HEK293 (cell line): ENCODE measurements around the gene UBB.
A peak's percentile ranks its signal among the peaks of the same experiment; 100 is the strongest.

Source experiments
- CTCF ChIA-PET: fragments of 350-600 bp; formaldehyde crosslinking; extraction: SDS; loops from one replicate; lab custom pipeline; 2021; ENCODE audit warnings: antibody characterized with exemption; lab: Yijun Ruan, JAX
- POLR2A ChIA-PET: fragments of 300-600 bp; formaldehyde crosslinking; extraction: SDS; loops from one replicate; lab custom pipeline; 2020; ENCODE audit warnings: antibody characterized with exemption, inconsistent platforms; lab: Yijun Ruan, JAX
- H3K27ac ChIP-seq: fragments of 200-500 bp; sonication (Bioruptor generic); 2 replicates; pipeline ENCODE4 v1.5.1; 2014; ENCODE audit warnings: low read depth, low read length, control low read depth, inconsistent platforms; ENCODE audit errors: extremely low read depth
- H3K36me3 ChIP-seq, 2 experiments: fragments of 200-500 bp in 1 of 2; sonication (Bioruptor generic) in 1 of 2; 1 replicate in 1 of 2; 2 replicates in 1 of 2; pipeline ENCODE4 v1.5.1; 2014 to 2017; ENCODE audit warnings: inconsistent platforms in 2 of 2, low read length in 2 of 2; ENCODE audit not compliant: control insufficient read depth in 2 of 2, insufficient read depth in 1 of 2
- H3K4me1 ChIP-seq: fragments of 200-500 bp; sonication (Bioruptor generic); 2 replicates; pipeline ENCODE4 v1.5.1; 2014; ENCODE audit warnings: mild to moderate bottlenecking, low read length, inconsistent platforms; ENCODE audit not compliant: control insufficient read depth, insufficient read depth
- H3K4me3 ChIP-seq: 2 replicates; pipeline ENCODE4 v1.5.1; 2011; ENCODE audit warnings: low read depth, mild to moderate bottlenecking, control low read depth, low read length, moderate library complexity
- H3K9me3 ChIP-seq: fragments of 200-500 bp; sonication (Bioruptor generic); 2 replicates; pipeline ENCODE4 v1.5.1; 2014; ENCODE audit warnings: low read depth, low read length, inconsistent platforms; ENCODE audit not compliant: control insufficient read depth, insufficient read depth
- BCL11B ChIP-seq: fragments of 450-650 bp; formaldehyde crosslinking; IDR thresholded peaks from 2 replicates; pipeline ENCODE4 v1.5.1; 2016; ENCODE audit warnings: low read depth, missing biosample characterization, missing genetic modification characterization
- BCL6B ChIP-seq: fragments of 450-650 bp; formaldehyde crosslinking; IDR thresholded peaks from 2 replicates; pipeline ENCODE4 v1.5.1; 2017; ENCODE audit warnings: missing biosample characterization, missing genetic modification characterization
- CTCF ChIP-seq: fragments of 450-650 bp; formaldehyde crosslinking; IDR thresholded peaks from 2 replicates; pipeline ENCODE4 v1.5.1; 2016; ENCODE audit warnings: missing biosample characterization, missing genetic modification characterization
- ELK4 ChIP-seq: IDR thresholded peaks from 2 replicates; pipeline ENCODE4 v1.6.1; 2011; ENCODE audit warnings: mild to moderate bottlenecking, low read depth, low read length, borderline replicate concordance
- GLI4 ChIP-seq: fragments of 450-650 bp; formaldehyde crosslinking; IDR thresholded peaks from 2 replicates; pipeline ENCODE4 v1.5.1; 2016; ENCODE audit warnings: missing biosample characterization, missing genetic modification characterization
- KLF16 ChIP-seq: fragments of 450-650 bp; formaldehyde crosslinking; IDR thresholded peaks from 2 replicates; pipeline ENCODE4 v1.5.1; 2017; ENCODE audit warnings: missing biosample characterization, missing genetic modification characterization
- TCF7L2 ChIP-seq: IDR thresholded peaks from 2 replicates; pipeline ENCODE4 v1.6.1; 2011; ENCODE audit warnings: low read depth, mild to moderate bottlenecking, inconsistent platforms, low read length, moderate library complexity, borderline replicate concordance
- ZEB2 ChIP-seq: fragments of 450-650 bp; formaldehyde crosslinking; IDR thresholded peaks from 2 replicates; pipeline ENCODE4 v1.5.1; 2016; ENCODE audit warnings: missing biosample characterization, missing genetic modification characterization
- ZIC2 ChIP-seq: fragments of 450-650 bp; formaldehyde crosslinking; IDR thresholded peaks from 2 replicates; pipeline ENCODE4 v1.5.1; 2016; ENCODE audit warnings: missing biosample characterization, missing genetic modification characterization
- ZNF148 ChIP-seq: fragments of 450-650 bp; formaldehyde crosslinking; IDR thresholded peaks from 2 replicates; pipeline ENCODE4 v1.5.0; 2017; ENCODE audit warnings: missing biosample characterization, missing genetic modification characterization, borderline replicate concordance
- ZNF211 ChIP-seq: fragments of 450-650 bp; formaldehyde crosslinking; IDR thresholded peaks from 2 replicates; pipeline ENCODE4 v1.5.1; 2016; ENCODE audit warnings: low read depth, missing biosample characterization, missing genetic modification characterization
- ZNF280D ChIP-seq: fragments of 450-650 bp; formaldehyde crosslinking; IDR thresholded peaks from 2 replicates; pipeline ENCODE4 v1.5.1; 2016; ENCODE audit warnings: missing biosample characterization, missing genetic modification characterization
- ZNF302 ChIP-seq: fragments of 450-650 bp; formaldehyde crosslinking; IDR thresholded peaks from 2 replicates; pipeline ENCODE4 v1.5.1; 2016; ENCODE audit warnings: missing biosample characterization, missing genetic modification characterization, low read depth
- ZNF324 ChIP-seq: fragments of 450-650 bp; formaldehyde crosslinking; IDR thresholded peaks from 2 replicates; pipeline ENCODE4 v1.5.1; 2016; ENCODE audit warnings: missing biosample characterization, missing genetic modification characterization
- ZNF394 ChIP-seq: fragments of 450-650 bp; formaldehyde crosslinking; IDR thresholded peaks from 2 replicates; pipeline ENCODE4 v1.5.1; 2016; ENCODE audit warnings: missing biosample characterization, missing genetic modification characterization, mild to moderate bottlenecking, moderate library complexity, borderline replicate concordance
- ZNF473 ChIP-seq: fragments of 450-650 bp; formaldehyde crosslinking; IDR thresholded peaks from 2 replicates; pipeline ENCODE4 v1.5.1; 2017; ENCODE audit warnings: missing biosample characterization, missing genetic modification characterization
- ZNF580 ChIP-seq: fragments of 450-650 bp; formaldehyde crosslinking; IDR thresholded peaks from 2 replicates; pipeline ENCODE4 v1.5.1; 2016; ENCODE audit warnings: missing biosample characterization, missing genetic modification characterization
- ZNF610 ChIP-seq: fragments of 450-650 bp; formaldehyde crosslinking; IDR thresholded peaks from 2 replicates; pipeline ENCODE4 v1.5.1; 2016; ENCODE audit warnings: missing biosample characterization, missing genetic modification characterization, borderline replicate concordance
- ZNF621 ChIP-seq: fragments of 450-650 bp; formaldehyde crosslinking; IDR thresholded peaks from 2 replicates; pipeline ENCODE4 v1.5.1; 2017; ENCODE audit warnings: missing biosample characterization, missing genetic modification characterization
- ZNF624 ChIP-seq: fragments of 450-650 bp; formaldehyde crosslinking; IDR thresholded peaks from 2 replicates; pipeline ENCODE4 v1.5.1; 2017; ENCODE audit warnings: missing biosample characterization, missing genetic modification characterization
- ZNF664 ChIP-seq: fragments of 450-650 bp; formaldehyde crosslinking; IDR thresholded peaks from 2 replicates; pipeline ENCODE4 v1.5.1; 2016; ENCODE audit warnings: missing biosample characterization, missing genetic modification characterization
- ZNF701 ChIP-seq: fragments of 450-650 bp; formaldehyde crosslinking; IDR thresholded peaks from 2 replicates; pipeline ENCODE4 v1.5.1; 2016; ENCODE audit warnings: missing biosample characterization, missing genetic modification characterization
- ZNF777 ChIP-seq: fragments of 450-650 bp; formaldehyde crosslinking; IDR thresholded peaks from 2 replicates; pipeline ENCODE4 v1.5.1; 2017; ENCODE audit warnings: missing biosample characterization, missing genetic modification characterization, borderline replicate concordance
- ZNF785 ChIP-seq: fragments of 450-650 bp; formaldehyde crosslinking; IDR thresholded peaks from 2 replicates; pipeline ENCODE4 v1.5.1; 2016; ENCODE audit warnings: missing biosample characterization, missing genetic modification characterization

The UBB gene

GRCh38 chr17:16380640-16381495 lies at the start of gene UBB:
TSS of gene UBB (plus strand) at chr17:16381091. CDS start at chr17:16381908, 817 bp downstream.
- H3K4me3 ChIP-seq: peak within 1 kb of the TSS; percentile 67
- POLR2A ChIA-PET: interaction anchor here (0.6 to 3.7 kb wide), 61 partner anchors 8 to 1021 kb away, joined by 3 to 86 read pairs (median 5); partner anchors contain the start of genes ADORA2B, CENPV, LRRC75A and NCOR1
- H3K36me3 ChIP-seq: peaks cover 12 to 33% of the 10 kb centered on the region in 2 experiments
- no peaks in the 10 kb centered on the region for H3K9me3 ChIP-seq
- H3K27ac ChIP-seq: peak within 1 kb of the TSS; percentile 100
- peaks cover 10% of the 10 kb centered on the region; the same call in 1 of the 2 replicates for H3K4me1 ChIP-seq
- CTCF ChIA-PET: interaction anchor here (0.6 to 9.7 kb wide), 3 partner anchors 17 to 563 kb away, joined by 3 to 93 read pairs (median 6); no protein-coding TSS in a partner anchor
- TF ChIP-seq ZNF324 (tag by site-specific recombination) (peak; percentile 96), ZNF785 (tag by site-specific recombination) (peak; percentile 89; the same call in 1 of the 2 replicates), ZNF580 (peak; percentile 91), ZNF664 (tag by site-specific recombination) (peak; percentile 63), ZEB2 (tag by site-specific recombination) (peak; percentile 84), ZNF701 (tag by site-specific recombination) (peak; percentile 58; the same call in 1 of the 2 replicates), BCL6B (peak; percentile 100), ZNF302 (tag by site-specific recombination) (no peak), BCL11B (tag by site-specific recombination) (peak; percentile 40; the same call in 1 of the 2 replicates), ZNF280D (tag by site-specific recombination) (no peak), ZNF777 (tag by site-specific recombination) (peak; percentile 59; the same call in 1 of the 2 replicates), ELK4 (no peak), CTCF (tag by site-specific recombination) (peak; percentile 72), ZNF211 (tag by site-specific recombination) (no peak), GLI4 (peak; percentile 83; the same call in 1 of the 2 replicates), ZIC2 (tag by site-specific recombination) (peak; percentile 64), TCF7L2 (no peak), ZNF394 (peak; percentile 64), KLF16 (tag by site-specific recombination) (peak; percentile 99), ZNF624 (0 out of 2 replicates have a peak, but pooled peaks have one; percentile 12), ZNF148 (tag by site-specific recombination) (peak; percentile 83; the same call in 1 of the 2 replicates), ZNF473 (tag by site-specific recombination) (no peak), ZNF621 (tag by site-specific recombination) (no peak), ZNF610 (peak; percentile 90)
